Mononuclear cell (primary cell): ENCODE data around the gene PPAN. TPM values are rescaled to one million over a fixed set of nuclear protein-coding genes. Genes with fewer than 3 reads are reported as not detected.

Source experiments
- H3K27me3 ChIP-seq: 2 replicates; pipeline ENCODE4 v1.6.0; 2011; ENCODE audit warnings: low read length, control low read depth; ENCODE audit not compliant: insufficient read depth
- H3K4me1 ChIP-seq: 2 replicates; pipeline ENCODE4 v1.5.1; 2011; ENCODE audit warnings: mild to moderate bottlenecking, low read length, control low read depth; ENCODE audit not compliant: insufficient read depth
- H3K4me3 ChIP-seq: 2 replicates; pipeline ENCODE4 v1.5.1; 2011; ENCODE audit warnings: mild to moderate bottlenecking, low read length, moderate library complexity
- H3K9me3 ChIP-seq: 2 replicates; pipeline ENCODE4 v1.5.1; 2011; ENCODE audit warnings: low read depth, mild to moderate bottlenecking, control low read depth, low read length
- total RNA-seq: library from RNA; depleted of rRNA; stranded (reverse); fragments of >200 nt; gene quantifications from one replicate; pipeline ENCODE4 v1.2.3, GENCODE V29; 2012

PPAN gene
- total RNA-seq, 1 donor, result 31.6 TPM

DNA sequence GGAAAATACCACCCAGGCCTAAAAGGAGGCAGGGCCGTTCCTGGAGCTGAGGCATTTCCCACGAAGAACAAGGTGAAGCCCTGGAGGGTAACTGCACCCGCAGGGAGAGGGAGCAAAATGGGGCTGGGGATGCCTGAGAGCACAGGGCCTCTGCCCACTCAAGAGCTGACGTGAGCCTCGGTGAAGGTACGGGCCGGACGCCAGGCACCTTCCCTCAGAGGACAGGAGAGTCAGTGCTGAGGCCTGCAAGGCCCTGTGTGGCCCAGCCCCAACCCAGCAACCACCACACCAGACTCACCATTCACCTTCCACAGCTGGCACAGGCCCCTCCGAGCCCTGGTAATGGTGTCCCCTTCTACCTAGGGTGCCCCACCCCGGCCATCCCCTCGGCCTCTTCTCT lies 52.3 kb downstream of the PPAN start:
- no peaks in the 10 kb centered on the region for H3K27me3 ChIP-seq
- no peaks in the 10 kb centered on the region for H3K9me3 ChIP-seq
- H3K4me1 ChIP-seq, result no peaks in the 10 kb centered on the region
- no peak overlapping the region for H3K4me3 ChIP-seq

DNA sequence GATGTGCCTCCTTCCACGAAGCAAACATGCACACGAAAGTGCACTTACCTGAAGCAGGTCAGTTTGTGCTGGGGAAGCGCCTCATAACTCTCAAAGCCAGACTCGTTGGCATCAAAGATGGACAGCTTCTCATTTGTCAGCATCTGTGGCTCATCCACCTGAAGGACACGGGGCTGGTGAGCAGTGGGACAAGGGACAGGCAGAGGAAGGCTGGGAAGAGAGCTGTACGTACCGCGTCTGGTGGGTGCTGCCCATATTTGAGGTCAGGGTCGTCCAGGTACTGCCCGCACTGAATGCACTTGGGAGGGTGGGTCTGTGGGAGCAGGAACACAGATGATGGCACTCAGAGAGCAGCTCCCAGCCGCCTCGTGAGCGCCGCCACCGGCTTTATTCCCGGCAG lies 53.4 kb downstream of the PPAN start:
- H3K4me3 ChIP-seq, result no peak overlapping the region
- no peaks in the 10 kb centered on the region for H3K9me3 ChIP-seq
- no peaks in the 10 kb centered on the region for H3K27me3 ChIP-seq
- no peaks in the 10 kb centered on the region for H3K4me1 ChIP-seq

Other genes with a start within 250 kb of the PPAN start
- gene OLFM2, start 169.8 kb upstream of the PPAN start, total RNA-seq, result 1.3 TPM
- 1.0 TPM for gene COL5A3, start 95.9 kb upstream of the PPAN start, total RNA-seq
- gene RDH8, start 92.9 kb upstream of the PPAN start, total RNA-seq, result 0.10 TPM
- gene SHFL, start 20.0 kb upstream of the PPAN start, total RNA-seq, result 28.0 TPM
- gene ANGPTL6, start 3.7 kb upstream of the PPAN start, total RNA-seq, result 0.63 TPM
- gene P2RY11, start 5.3 kb downstream of the PPAN start, total RNA-seq, result 8.3 TPM
- 286 TPM for gene EIF3G, start 13.5 kb downstream of the PPAN start, total RNA-seq
- gene DNMT1, start 88.6 kb downstream of the PPAN start, total RNA-seq, result 53.0 TPM
- 5.6 TPM for gene S1PR2, start 125.0 kb downstream of the PPAN start, total RNA-seq
- gene MRPL4, start 145.9 kb downstream of the PPAN start, total RNA-seq, result 14.9 TPM
- 170 TPM for gene ICAM1, start 164.8 kb downstream of the PPAN start, total RNA-seq
- gene ICAM4, start 180.6 kb downstream of the PPAN start, total RNA-seq, result 7.9 TPM
- gene ICAM5, start 183.6 kb downstream of the PPAN start, total RNA-seq, result 0.42 TPM
- gene ZGLP1, start 203.5 kb downstream of the PPAN start, total RNA-seq, result 1.6 TPM
- gene FDX2, start 209.7 kb downstream of the PPAN start, total RNA-seq, result 1.5 TPM
- gene RAVER1, start 227.2 kb downstream of the PPAN start, total RNA-seq, result 9.6 TPM
- 151 TPM for gene ICAM3, start 233.3 kb downstream of the PPAN start, total RNA-seq